GM19372 (cell line): ENCODE data around the gene ACSL6.
A peak's percentile ranks its signal among the peaks of the same experiment; 100 is the strongest.

ENCODE experiments used
- ATAC-seq: cut with Tn5 transposase; IDR thresholded peaks from one replicate; pipeline ENCODE4 v1.9.1; 2021; ENCODE audit warnings: mild to moderate bottlenecking, low read depth, moderate library complexity; ENCODE audit not compliant: unreplicated experiment

ACSL6 gene

DNA sequence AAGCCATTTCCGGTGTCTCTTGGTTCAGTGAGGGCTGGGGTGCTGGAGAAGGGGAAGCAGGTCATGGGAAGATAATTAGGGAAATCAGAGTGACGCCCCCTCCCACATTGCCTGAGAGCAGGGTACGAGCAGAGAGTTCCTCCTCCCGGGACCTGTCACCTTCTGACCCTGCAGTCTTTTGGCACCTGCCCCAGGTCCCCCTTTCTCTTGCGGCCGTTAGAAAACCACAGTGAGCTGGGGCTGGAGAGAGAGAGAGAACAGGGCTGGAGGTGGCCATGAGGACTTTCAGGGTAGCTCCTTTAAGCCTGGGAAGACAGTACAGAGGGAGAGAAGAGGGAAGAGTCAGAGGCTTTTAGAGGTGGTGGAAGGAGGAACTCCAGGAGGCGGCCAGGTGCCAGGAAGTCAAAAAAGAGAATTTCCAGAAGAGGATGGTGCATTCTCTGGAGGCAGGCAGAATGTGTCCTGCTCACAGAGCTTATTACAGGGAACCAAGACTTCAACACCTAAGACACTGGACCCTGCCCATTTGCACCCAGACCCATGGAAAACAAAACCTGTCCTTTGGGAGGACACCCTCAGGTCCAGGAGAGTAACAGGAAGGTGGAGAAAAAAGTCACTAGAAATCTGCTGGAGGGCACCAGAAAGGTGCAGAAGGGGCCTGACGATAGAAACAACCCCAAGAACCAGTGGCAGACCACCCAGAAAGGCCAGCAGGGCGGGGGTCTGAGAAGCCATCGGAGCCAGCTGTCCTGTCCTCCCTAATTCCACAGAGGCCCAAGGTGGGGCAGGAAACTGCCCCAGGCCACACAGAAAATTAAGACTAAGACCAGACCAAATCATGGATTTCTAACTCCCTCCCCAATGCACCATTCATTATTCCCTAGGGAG is 6.5 kb upstream of the ACSL6 start:
- no peak for ATAC-seq

GRCh38 chr5:132017316-132017715 is 5.9 kb upstream of the ACSL6 start:
- no peak for ATAC-seq

DNA sequence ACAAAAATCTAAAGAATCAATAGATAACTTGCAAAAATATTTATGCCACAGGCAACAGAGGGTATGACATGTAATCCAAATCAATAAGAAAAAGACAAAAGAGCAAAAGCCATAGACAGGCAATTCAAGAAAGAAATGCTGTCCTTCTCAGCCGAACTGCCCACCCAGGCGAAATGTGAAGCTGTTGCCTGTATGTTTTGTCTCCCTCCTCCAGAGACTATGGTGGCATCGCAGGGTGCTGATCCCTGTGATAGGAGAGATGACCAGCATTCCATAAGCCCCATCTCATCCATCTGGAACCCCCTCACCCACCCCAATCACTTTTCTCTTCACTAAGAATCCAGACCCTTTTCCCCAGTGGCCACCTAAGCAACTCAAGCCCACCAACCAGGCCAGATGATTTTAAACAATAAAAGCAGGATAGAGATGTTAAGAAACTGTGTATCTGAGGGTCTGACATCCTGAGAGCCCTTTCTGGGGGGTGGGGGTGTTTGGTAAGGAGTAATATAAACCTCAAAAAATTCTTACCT is 5.3 kb upstream of the ACSL6 start:
- ATAC-seq, result no peak

DNA sequence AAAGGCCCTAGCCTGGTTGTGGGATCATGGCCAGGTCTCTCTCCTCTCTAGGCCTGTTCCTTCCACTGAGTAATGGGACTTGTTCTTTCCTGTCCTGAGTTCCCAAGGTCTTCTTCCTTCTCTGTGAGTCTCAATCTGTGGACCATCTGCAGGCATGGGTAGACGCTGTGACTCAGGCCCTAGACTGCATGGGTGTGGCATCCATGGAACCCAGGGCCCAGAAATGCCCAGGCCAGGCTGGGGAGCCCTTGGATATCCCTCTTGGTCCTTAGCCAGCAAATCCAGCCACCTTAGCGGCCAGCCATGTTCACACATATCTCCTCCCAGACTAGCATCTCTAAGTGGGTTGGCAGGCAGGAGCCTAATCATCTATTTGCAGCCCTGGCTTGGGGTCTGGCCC is 2.3 kb upstream of the ACSL6 start:
- ATAC-seq, result no peak

DNA sequence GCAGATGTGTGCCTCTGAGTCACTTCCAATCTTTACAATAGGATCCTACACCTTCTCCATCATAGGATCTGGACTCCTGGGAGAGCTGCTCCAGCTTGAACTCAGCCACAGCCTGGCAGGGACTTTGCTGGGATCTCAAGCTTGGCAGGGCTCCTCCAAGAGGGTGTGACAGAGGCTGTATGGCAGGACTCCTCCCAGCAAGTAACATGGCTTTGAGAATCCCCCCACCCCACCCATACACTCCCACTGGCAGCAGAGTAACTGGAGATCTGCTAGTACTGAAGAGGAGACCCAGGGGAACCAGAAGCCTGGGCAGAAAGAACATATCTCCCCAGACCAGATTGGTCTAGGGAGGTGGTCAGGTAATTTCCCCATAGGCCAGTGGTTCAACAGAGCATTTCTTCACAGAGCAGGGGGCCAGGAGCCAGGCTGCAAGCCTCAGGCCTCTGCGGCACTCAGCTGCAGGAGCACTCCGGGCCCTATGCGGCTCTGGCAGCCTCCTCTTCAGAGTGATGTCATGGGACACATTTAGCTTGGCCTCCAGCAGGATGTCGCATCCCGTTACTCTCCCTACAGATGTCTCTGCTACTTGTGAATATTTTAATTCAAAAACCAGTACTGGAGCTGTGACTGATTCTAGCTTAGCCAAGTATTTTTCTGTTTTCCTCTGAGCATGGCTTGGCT is 1.7 kb upstream of the ACSL6 start:
- ATAC-seq, result no peak

DNA sequence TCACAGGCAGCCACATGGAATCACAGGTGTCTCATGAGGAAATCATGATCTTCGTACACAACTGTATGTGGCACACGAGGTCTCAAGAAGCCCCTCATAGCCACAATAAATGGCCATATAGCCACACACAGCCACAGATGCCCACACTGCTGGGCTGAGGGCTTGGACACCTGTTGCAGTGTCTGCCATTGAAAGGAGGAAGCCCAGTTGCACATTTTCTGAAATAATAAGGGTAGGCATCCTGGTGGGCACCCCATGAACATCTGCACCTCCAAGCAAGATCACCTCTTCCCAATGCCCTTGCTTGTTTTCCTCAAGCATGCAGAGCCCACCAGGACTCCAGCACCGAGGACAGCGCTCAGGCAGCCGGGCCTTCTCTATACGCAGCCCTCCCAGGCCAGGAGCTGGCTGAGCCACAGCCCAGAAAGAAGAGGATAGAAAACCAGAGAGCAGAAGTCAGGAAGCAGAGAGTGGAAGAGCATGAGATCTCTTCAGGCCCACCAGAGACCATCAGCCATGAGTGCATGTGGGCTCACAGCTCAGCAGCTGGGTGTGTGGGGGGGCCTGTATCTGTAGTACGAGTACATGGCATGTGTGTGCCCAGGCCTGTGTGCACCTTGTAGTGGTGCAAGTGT is 1.0 kb upstream of the ACSL6 start:
- ATAC-seq, result no peak

DNA sequence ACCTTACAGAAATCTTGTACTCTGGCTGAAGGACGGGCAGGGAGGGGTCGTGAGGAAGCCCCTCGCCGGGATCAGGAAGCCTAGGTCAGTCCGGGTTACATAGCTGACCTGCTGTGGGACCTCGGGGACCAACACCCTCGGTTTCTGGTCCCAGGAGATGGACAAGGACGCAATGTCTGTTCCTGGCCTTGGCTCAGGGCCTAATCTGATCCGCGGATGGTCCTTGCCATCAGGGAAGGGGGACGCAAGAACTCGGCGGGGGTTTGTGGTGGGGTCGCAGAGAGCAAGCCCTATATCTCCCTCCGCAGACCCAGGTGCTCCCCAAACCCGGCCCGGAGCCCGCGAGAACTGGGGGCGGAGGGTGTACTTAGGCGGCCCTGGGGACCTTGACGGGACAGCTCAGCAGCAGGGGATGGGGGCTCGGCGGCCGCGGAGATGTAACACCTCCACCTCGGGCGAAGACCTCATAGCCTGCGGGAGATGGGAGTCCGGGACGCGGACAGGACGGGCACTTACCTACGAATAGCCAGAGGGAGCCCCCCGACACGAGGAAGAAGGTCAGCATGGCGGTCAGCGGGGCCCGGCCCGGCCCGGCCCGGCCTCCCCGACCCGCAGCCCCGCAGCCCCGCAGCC is 353 bp downstream of the ACSL6 start:
- no peak for ATAC-seq

DNA sequence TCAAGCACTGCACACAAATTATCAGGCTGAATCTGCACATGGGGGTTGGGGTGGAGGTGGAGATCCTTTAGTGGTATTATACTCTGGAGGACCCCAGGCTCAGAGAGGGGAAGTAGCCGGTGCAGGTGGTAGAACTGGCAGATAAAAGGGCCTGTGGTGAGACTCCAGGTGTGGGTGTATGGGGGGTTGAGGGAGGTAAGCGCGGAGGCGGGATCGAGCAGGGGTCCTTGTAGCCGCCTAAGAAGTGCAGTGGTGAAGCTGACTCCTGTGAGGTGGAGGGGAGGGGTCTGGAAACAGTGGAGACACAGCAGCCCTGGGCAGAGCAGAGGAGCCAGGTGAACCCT is 841 bp downstream of the ACSL6 start:
- no peak for ATAC-seq

GRCh38 chr5:132009706-132010405 is 1.6 kb downstream of the ACSL6 start:
- no peak for ATAC-seq

- no peak for ATAC-seq
Observed at GRCh38 chr5:132008961-132009680, 2.3 kb downstream of the ACSL6 start.

DNA sequence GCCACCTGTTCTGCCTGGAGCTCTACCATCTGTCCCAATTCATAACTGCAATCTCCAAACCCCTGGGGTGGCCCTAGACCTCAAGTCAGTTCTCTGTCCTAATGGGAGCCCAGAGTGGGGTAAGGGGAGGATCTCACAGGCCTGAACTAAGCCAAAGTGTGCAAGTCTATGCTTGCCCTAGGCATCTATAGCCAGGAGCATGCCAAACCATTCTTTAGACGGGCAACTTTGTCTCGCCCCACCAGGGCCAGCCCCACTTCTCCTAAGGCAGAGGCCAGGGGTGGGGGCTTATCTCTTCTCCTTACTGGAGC is 3.3 kb downstream of the ACSL6 start:
- ATAC-seq, result no peak

GRCh38 chr5:132007399-132008162 is 3.9 kb downstream of the ACSL6 start:
- peak; percentile 59 for ATAC-seq

DNA sequence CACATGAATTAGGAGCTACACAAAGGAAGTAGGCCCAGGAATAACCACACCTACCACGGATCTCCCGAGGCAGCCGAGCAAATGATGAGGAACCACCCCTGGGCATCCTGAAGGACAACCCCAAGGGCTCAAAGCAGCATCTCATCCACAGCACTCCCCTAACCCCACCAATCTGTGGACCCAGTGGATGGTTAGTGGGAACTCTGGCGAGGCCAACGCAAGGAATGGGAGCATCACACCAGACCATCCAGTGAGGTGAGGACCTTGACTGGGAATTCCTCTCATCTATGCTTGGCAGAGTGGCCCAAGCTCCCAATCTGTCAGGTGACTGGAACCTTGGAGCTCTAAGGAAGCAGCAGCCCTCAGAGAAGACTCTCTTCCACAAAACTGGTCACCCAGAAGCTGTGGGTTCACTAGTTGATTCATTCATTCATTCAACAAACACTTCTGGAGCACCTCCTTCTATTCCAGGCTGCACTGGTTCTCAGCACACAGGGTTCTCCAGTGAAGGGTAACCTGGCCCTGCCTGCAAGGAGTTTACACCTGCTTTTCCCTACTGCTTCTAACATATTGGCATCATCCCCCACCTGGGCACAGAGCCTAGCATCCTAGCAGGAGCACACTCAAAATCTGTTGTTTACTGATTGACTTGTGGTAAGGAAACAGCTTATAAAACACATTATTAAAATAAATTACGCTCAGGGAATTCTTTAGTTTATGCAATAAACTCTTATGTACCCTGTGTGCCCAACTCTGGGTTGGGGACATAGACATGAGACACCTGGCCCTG is 4.9 kb downstream of the ACSL6 start:
- no peak for ATAC-seq

- ATAC-seq, result no peak
Observed at GRCh38 chr5:132005591-132005990, 5.9 kb downstream of the ACSL6 start.

DNA sequence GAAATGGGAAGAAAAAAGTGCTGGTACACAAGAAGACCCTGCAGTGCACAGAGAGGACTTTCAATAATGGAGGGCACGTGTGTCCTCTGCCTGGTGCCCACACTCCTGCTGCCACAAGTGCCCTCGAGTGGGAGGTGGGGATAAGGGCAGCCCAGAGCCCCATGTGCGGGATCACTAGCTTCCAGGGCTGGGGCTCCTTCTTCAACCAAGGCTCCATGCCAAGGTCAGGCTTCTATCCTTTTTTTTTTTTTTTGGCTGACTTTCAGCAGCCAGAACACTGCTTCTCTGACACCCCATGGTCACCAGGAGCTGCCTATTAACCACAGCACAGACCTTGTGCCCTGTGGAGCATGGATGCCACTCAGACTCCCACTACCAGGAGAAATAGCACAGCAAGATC is 7.5 kb downstream of the ACSL6 start:
- ATAC-seq, result no peak

DNA sequence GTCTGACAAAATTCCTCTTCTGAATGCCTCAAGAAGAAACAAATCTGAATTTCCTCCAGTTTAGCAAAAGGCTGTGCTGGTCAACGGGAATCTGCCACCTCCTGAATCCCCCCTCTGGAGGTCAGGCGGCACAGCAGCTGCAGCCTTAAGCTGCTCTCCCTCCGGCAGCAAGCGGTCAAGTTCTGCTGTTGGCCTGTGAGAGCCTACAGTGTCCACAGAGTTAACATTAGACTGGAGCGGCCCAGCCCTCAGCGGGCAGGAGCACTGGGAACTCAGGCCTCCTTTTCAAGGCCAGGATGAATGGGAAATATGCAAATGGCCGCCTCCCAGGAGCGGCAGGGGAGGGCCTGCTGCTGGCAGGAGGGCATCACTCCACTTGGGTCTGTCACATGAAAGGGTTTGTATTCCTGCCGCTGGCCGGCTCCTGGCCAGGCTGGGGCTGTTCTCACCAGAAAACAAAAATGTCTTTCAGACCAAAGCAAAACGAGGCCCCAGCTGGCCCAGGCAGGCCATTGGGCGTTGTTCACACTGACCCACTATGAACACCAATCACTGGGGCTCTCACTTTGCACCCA is 8.2 kb downstream of the ACSL6 start:
- ATAC-seq, result no peak

GRCh38 chr5:132002757-132003156 is 8.7 kb downstream of the ACSL6 start:
- ATAC-seq, result no peak
